NCI-H1417 (cell line): ENCODE measurements around the gene C3orf80.
A peak's percentile ranks its signal among the peaks of the same experiment; 100 is the strongest.
"Not testable (repeated sequence)": the region's sequence is repeated elsewhere in the genome, so short reads cannot be mapped to it uniquely, and the experiment has no call there.

Experiments
- DNase-seq, 3 experiments: peaks; one replicate each; lab custom pipeline; 2025; lab: John Stamatoyannopoulos, UW

The C3orf80 gene

DNA sequence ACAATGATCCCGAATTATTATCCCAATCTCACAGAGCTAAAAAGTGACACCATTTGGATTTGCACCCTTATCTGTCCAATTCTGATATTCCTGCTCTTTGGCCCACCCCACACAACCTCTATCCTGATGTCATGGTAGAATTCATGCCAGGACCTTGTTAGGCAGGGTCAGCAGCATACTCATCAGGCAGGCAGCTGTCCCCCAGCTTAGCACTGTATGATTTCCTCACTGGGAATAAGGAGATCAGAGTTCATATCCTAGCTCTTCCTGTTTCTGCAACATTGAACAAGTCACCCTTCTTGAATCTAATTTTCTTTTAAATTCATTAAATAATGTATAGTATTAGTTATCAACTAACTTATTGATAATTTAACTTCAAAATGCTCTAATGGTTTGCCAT, 12.0 kb upstream of the C3orf80 start:
- DNase-seq = no peak

DNA sequence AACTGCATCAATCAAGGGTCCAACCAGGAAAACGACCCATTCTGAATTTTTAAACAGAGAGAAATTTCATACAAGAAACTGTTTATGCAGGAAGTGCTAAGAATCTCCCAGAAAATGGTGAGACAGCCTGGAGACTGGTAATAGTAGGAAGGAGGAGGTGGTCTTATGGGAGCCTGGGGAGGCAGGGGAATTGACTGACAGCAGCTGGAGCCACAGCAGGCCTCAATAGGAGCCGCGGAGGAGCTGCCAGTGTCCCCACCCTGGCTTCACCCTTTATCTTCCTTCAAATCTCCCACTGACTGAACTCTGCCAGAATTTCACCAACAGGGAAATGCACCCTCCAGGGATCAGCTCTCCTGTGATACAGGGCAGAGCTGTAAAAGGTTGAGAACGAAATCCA, 7.5 kb upstream of the C3orf80 start:
- DNase-seq = no peak

DNA sequence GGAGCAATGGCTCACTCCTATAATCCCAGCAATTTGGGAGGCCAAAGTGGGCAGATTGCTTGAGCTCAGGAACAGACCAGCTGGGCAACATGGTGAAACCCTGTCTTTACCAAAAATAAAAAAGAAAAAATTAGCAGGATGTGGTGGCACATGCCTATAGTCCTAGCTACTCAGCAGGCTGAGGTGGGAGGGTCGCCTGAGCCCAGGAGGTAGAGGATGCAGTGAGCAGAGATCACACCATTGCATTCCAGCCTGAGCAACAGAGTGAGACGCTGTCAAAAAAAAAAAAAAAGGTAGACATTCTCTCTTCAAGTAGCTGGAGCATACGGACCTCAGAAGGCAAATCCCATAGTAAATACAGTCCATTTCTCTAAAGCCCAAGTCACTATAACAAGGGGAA, 7.1 kb upstream of the C3orf80 start:
- no peak for DNase-seq

DNA sequence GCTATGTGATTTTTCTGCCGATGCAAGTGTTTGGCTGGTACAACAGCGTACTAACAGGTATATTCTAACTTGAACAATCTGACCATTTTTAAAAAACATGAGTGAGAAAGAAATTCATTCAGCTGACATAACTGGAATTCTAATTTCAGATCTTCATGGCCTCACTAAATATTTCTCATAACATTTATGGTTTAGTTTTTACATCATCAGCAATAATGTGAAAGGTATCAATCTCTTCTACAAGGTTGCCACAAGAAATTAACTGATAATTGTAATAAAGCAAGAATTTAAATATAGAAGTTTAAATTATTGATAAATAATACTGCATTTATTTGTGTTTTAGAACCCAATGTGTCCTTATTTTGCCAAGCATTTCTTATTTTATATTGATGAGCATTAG, 5.2 kb upstream of the C3orf80 start:
- no peak for DNase-seq

DNA sequence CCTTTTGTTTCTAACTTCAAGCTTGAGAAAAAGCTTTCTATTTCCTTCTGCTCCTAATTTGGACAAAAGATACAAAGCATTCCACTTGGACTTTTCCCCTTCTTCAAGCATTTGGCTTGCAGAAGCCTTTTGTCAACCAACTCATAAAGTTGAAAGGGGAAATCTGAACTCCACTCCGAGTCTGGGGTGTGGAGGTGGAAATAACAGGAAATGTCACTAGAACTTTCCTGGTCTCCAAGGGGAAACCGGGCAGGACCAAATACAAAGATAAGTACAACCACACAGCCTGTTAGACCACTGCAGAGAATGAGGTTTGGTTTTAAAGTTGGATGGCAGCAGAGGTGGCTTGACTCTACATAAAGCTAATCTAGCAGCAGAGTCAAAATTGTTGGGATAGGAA, 4.2 kb upstream of the C3orf80 start:
- DNase-seq = no peak

DNA sequence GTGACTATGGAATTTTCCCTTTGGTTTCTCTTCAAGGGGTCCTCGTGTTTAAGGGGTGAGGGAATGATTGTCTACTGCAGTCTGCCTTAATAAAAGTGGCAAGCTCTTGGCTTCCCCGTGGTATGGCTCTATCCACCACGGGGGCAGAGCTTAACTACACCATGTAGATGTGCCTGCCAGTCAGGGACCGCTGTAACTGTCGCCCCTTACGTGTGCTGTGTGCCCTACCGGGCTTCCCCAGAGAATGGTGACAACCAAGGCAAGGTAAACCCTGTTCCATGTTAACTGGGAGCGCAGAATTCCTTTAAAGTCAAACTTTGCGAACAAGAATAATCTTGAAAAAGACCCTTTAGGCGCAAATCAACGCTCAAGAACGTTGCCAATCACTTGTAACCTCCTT, 966 bp upstream of the C3orf80 start:
- no peak for DNase-seq

DNA sequence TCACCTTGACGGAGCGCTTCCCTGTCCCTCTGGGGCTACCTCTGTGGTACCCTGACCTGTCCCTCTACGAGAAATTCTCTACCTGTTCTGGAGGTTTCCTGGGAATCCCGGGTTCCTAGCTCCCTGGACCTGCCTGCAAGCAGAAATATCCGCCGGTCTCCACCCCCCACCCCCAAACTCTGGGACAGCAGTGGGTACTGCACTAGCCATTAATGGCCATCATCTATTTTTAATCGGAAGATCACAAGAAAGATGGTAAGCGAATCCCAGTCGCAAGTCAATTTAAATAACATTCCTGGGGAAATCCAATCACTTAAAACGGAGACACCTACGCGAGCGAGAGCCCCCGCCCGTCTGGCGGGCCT, 429 bp upstream of the C3orf80 start:
- no peak for DNase-seq

DNA sequence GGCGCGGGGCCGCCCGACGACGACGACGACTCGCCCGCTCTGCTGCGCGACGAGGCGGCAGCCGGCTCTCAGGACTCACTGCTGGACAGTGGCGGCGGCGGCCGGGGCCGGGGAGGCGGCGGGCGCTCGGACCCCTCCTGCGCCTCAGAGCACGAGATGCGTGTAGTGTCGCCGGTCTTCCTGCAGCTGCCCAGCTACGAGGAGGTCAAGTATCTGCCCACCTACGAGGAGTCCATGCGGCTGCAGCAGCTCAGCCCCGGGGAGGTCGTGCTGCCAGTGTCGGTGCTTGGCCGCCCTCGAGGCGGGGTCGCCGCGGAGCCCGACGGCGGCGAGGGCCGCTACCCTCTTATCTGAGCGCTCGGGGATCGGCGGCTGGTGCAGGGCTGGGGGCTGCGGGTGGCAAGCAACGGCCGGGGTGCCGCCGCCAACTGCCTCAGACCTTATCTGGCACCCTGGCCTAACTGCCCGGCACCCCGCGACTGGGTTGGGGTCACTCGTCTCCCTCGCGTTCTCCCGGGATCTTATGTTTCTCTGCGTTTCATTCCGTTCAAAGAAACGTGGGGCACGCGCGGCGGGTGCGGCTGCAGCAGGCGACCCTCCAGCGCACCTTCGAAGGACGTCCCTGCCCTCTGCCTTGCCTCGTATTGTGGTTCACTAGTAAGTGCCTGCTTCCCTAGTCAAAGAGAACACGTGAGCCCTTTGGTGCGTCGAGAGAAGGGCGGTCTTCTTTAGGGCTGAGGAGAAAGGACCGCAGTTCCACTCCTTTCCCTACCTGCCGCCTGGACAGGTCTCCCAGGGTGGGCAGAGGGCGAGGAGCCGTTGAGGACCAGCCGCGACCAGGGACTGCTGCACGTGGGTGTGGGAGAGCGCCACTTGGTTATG, 1.0 kb downstream of the C3orf80 start:
- peak in 2 of 3 experiments; percentile 73 to 76 for DNase-seq

DNA sequence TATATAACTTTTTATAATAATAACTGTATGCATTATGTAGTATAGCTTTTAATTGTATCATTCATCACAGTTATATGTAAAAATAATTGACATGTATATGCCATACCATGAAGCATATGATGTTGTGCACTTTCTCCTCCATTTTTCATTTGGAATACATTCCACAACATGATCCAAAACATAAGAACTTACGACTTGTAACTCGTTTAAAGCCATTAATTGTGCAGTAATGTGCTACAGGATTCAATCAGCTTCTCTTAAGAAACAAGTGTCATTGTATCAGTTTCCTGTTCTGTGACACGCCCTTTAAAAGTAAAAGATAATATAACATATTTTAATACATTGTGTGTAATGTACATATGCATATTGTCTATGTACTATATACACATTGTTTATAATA, 2.2 kb downstream of the C3orf80 start:
- no peak for DNase-seq

DNA sequence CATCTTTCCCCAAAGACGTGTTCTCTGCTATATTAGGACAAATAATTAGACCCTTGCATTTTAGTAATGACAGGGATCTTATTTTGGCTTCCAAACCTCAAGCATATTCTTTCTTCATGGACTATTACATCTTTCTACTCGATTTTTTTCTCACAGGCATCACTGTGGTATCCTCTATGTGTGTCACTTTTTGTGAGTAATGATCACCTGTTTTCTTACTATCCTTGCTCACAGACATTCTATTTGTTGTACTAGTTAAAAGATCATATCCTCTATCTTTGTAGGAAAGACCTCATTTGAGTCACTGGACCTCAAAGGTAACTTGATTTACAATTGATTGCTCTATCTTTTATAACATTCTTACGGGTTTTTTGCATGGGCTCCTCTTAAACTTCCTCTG, 6.8 kb downstream of the C3orf80 start:
- no peak for DNase-seq

DNA sequence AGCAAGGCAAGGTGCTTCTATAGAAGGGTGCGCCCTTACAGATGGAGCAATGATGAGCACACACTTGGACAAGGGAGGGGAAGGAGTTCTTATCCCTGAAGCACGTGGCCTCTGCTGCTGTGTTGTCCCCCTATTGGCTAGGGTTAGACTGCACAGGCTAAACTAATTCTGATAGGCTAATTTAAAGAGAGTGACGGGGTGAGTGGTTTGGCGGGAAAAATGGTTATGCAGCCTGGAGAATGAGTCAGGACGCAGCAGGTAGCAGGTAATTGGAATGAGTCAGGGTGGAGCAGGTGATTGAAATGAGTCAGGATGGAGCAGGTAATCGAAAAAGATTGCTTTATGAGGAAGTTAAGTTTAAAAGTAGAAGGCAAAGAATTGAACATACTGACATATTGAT, 15.5 kb downstream of the C3orf80 start:
- not testable (repeated sequence) for DNase-seq

DNA sequence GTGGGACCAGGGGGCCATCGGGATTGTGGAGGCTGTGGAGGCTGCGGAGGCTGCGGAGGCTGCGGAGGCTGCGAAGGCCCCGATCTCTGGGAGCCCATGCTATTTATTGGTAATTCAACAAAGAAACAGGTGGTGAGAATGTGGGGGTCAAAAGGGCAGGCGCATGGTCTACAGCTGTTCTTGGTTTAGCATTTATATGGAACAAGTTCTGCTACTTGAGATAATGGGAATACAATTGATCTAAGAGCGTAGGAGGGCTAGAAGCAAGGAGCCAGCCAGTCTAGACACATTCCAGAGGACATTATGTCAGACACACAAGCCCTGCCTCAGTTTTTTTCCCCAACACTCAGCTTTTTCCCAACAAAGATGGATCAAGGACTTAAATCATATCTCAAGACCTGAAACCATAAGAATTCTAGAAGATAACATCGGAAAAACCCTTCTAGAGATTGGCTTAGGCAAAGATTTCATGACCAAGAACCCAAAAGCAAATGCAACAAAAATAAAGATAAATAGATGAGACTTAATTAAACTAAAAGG, 20.1 kb downstream of the C3orf80 start:
- no peak for DNase-seq

DNA sequence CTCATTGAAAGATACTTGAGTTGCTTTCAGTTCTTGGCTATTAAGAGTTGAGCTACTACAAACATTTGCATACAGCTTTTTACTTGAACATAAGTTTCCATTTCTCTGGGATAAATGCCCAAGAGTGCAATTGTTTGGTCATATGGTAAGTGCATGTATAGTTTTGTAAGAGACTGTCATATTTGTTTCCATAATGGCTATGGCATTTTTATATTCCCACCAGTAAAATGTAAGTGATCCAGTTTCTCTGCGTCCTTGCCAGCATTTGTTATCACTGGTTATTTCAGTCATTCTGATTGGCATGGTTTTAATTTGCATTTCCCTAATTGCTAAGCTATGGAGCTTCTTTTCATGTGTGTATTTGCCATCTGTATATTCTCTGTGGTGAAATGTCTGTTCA, 22.5 kb downstream of the C3orf80 start:
- no peak for DNase-seq

DNA sequence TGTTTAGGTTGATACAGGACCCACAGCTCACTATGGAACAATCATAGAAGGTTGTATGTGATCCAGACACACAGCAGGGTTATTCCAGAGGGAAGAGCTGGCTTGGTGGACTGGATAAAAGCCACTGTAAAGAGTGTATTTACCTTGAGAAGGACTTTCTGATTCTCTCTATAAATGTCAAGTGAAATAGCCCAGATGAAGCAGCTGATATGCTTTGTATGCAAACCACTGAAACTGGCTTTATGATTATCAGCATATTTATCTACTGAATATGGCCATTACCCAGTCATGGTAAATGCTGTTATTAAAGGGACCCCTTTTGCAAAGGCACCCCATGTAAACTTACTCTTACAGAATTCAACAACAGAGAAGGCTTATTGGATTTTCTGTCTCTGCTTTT, 28.1 kb downstream of the C3orf80 start:
- no peak for DNase-seq

DNA sequence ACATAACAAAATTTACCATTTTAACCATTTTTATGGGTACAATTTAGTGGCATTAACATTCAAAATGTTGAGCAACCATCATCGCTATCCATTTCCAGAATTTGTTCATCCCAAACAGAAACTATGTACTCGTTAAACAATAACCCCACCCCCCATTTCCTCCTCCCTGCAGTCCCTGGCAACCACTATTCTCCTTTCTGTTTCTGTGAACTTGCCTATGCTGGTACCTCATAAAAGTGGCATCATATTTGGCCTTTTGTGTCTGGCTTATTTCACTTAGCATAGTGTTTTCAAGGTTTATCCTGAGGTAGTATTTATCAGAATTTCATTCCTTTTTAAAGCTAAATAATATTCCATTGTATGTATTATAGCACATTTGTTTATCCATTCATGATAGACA, 32.4 kb downstream of the C3orf80 start:
- DNase-seq = no peak

DNA sequence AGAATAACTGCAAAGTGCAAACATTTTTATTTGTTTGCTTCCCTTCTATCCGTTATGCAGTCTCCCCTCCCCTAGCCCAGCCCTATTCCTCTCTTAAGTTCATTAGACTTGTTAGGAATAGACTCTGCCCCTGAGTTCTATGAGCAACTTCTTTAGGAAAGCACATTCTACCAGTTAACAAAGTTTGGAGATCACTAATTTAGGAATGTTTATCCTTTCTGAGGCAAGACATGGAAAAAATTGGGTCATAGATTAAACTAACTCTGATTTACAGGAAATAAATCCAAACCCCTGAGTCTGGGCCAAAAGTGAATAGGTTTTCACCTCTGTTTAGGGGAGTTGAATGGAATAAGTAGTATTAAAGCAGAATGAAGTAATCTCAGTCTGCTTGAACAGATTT, 34.4 kb downstream of the C3orf80 start:
- no peak for DNase-seq

DNA sequence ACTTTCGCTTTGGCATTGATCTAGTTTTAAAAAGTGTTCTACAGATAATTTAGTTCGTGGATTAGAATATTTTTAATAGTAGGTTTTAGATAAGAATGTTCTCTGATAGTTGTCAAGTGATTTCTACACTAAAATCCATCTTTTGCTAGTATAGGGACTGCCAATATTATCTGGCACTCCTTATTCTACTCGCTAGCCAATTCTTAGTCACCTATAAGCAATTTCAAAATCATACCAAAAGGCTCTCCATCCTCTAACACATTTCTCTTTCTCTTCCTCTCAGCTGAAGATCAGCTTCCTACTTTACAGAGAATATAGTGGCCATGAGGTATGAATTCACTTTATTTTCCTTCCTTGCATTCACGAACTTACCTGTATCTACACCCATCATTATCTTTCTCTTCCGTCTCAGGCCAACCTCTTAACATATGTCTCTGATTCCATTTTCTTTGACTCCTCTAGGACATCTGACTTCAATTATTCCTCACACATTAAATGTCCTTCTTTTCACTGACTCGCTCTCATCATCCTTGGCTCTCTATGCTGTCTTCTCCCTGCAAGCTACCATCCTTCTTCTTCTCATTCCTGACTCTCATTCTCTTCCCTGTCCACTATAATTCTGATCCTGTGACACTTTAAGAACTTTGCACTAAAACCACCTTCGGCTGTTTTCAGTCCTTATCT, 35.5 kb downstream of the C3orf80 start:
- DNase-seq = no peak

DNA sequence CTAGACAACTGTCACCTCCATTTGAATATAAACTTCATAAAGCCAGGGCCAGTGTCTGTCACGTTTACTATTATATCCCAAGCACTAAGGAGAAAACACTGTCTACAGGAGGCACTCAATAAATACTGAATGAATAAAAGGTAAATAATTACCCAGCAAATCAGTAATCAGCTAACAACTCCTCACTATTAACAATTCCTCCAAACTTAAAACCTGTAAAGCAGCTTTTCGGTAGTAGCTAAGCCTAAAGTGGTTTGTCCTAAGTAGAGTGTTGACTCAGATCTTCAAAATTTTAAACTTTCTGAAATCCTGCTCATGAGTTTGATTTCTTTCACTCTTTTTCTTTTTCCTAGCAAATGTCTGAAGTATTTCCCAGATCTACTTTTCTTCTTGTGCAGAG, 39.9 kb downstream of the C3orf80 start:
- peak in 2 of 3 experiments; percentile 25 to 65 for DNase-seq
